RCC 7860 (cell line): Measurements from ENCODE around the gene DPYSL4.

ENCODE experiments used
- DNase-seq: peaks from one replicate; pipeline ENCODE4 v3.0.0-alpha.2; 2015; ENCODE audit warnings: low spot score
- FAIRE-seq: peaks from 2 replicates; lab custom pipeline; 2012; peaks lifted over from hg19 to GRCh38; lab: Jason Lieb, UNC

The DPYSL4 gene

DNA sequence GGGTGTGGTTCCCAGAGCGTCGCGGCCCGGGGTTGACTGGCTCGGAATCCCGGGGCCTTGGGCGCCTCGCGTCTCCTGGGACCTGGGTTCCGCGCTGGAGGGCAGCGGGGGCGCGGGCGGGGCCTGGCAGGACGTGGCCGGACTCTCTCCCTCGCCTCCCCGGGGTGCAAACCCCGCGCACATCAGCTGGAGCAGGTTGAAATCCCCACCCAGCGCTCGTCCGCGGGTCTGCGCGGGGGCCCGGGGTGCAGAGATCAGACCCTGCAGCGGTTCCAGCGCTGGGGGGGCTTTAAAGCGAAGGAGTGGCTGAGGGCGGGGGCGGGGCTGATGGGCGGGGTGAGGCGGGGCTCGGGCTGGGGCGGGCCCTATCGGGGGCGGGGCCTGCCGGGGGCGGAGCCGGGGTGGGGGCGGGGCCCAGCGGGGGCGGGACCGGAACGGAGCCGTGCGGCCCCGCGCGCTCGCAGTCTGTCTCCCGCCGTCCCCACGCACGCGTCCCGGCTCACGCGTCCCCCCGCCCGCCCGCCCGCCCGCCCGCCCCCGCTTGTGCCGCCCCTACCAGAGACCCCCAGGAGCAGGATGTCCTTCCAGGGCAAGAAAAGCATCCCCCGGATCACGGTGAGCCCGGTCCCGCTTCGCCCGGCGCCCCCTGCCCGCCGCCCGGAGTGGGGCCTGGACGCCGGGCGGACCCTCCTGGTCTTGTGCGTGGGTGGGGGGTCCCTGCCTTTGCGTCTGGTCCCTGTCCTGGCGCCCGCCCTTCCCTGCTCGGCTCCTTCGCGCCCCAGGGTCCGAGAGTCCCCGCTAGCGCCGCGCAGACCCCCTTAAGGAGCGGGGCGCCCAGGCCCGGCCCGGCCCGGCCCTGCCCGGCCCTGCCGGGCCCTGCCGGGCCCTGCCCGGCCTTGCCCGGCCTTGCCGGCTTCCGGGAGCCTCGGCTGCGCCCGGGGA, at the start of gene DPYSL4:
Gene DPYSL4, plus strand, starts transcription at position 461 of the 942 bp plus-strand sequence. Its CDS starts 116 bp downstream, at position 577.
- no peak for DNase-seq
- FAIRE-seq, result no peak

DNA sequence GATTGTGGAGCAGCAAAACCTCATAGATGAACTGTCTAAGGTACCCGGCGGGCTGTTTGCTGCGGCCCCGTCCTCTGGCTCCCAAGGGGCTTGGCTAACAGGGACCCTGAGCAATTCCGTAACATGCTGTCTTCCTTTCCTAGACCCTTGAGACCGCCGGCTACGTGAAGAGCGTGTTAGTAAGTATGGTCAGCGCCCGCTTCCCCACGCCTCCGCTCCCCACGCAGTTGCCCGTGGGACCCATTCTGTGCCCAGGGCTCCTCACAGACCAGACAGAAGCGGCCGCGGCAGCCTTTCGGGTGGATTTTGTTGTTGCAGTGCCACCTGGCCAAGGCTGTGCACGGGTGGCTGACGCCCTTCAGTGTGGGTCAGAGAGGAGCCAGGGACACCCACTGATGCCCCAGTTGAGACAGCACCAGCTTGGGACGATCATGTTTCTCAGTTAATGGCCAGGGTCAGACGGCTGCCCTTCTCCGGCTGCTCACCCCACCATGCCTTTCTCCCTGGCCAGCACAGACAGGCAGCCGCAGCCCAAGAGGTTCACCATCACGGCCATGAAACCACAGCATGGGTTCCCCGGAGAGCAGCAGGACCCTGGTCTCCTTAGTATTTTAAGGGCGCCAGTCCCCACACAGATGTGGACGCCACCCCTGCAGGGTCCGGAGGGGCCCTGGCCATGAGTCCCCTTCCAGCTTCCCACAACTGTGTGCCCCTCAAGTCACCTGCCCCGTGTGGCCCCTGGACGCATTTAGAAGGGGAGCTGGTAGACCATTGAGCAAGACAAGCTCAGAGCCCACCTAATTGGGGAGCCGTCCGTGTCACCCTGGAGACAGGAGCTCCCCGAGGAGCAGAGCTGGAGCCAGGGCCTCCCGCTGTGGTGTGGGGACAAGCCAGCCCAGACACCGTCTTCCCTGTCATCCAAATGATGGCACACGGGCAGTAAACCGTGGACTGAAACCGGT, 49.4 kb upstream of the DPYSL4 start:
- FAIRE-seq, result no peak
- no peak for DNase-seq

GRCh38 chr10:132138133-132138532, 48.6 kb upstream of the DPYSL4 start:
- FAIRE-seq (no peak), DNase-seq (no peak)

GRCh38 chr10:132138596-132138995, 48.2 kb upstream of the DPYSL4 start:
- no peak for FAIRE-seq
- no peak for DNase-seq

DNA sequence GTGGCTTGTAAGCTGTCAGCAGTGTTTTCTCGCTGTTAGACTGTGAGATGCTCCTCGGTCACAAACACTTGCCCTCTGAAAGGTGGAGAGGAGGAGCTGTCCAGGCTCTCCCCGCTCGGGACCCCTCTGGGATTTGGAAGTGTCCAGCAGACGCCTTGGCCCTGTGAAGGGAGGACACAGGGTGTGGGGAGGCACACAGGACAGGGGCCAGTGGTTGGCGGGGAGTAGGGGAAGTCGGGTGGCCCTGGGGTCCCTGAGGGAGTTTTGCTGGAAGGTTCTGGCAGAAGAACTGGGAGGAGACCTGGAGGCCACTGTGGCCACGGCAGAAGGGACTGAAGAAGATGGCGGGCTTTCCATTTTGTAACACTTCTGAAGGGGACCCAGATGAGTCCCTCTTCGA, 47.2 kb upstream of the DPYSL4 start:
- FAIRE-seq (no peak), DNase-seq (no peak)

- FAIRE-seq (no peak), DNase-seq (no peak)
These were observed 46.4 kb upstream of the DPYSL4 start for GRCh38 chr10:132140167-132140925.

GRCh38 chr10:132141076-132141475, 45.7 kb upstream of the DPYSL4 start:
- FAIRE-seq, result no peak
- DNase-seq, result no peak

DNA sequence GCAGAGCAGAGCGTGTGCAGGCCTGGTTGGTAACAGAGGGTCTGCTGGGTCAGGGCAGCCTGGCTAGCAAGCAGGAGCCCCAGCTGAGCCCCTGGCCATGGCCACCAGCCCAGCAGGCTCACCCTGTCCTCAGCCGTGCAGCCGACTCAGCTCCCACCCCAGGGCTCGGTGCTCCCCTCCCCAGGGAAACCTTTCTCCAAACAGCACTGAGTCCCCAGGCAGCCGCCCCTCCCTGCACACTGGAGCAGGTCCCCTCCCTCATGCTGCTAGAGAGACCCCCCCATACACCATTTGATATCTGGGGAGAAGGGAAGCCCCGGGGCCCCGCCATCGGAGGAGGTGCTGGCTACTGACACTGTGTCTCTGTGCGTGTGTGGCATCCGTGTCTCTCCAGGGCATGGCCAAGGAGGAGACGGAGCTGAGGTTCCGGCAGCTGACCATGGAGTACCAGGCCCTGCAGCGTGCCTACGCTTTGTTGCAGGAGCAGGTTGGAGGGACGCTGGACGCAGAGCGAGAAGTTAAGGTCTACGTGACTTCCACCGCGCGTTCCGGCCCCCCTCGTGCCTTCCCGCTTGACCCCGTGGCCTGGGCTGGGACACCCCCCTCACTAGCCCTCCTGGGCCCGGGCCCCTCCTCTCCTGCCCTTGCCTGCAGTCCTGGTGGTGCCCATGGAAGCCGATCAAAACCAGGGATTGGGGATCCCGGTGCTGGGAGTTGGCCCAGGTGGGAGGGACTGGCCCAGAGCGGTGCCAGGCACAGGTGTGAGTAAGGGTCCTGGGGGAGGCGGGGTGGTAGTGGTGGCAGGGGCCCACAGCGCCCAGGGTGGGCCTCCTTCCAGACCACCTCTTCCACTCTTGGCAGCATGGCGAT, 45.0 kb upstream of the DPYSL4 start:
- no peak for DNase-seq
- FAIRE-seq, result no peak

- DNase-seq, result no peak
- no peak for FAIRE-seq
These were observed 44.2 kb upstream of the DPYSL4 start for GRCh38 chr10:132142396-132143161.

- no peak for FAIRE-seq
- DNase-seq, result no peak
These were observed 43.6 kb upstream of the DPYSL4 start for GRCh38 chr10:132143162-132143561.

DNA sequence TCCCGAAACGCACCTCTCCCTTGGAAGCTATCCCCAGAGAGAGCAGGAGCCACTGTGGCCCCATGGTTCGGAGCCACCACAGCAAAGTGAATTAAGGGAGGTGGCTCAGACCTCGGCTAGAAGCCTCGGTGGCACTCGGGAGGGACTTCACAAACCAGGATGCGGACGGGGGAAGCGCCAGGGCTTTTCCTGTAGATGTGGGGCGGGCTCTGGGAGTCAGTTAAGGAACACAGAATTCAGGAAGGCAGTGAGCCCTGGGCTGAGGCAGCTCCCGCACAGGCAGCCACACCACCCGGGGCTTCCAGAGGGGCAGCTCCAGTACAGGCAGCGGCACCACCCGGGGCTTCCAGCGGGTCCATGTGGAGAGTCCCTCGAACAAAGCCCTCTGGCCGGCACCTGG, 42.7 kb upstream of the DPYSL4 start:
- FAIRE-seq (no peak), DNase-seq (no peak)

GRCh38 chr10:132145002-132145401, 41.7 kb upstream of the DPYSL4 start:
- no peak for FAIRE-seq
- no peak for DNase-seq

DNA sequence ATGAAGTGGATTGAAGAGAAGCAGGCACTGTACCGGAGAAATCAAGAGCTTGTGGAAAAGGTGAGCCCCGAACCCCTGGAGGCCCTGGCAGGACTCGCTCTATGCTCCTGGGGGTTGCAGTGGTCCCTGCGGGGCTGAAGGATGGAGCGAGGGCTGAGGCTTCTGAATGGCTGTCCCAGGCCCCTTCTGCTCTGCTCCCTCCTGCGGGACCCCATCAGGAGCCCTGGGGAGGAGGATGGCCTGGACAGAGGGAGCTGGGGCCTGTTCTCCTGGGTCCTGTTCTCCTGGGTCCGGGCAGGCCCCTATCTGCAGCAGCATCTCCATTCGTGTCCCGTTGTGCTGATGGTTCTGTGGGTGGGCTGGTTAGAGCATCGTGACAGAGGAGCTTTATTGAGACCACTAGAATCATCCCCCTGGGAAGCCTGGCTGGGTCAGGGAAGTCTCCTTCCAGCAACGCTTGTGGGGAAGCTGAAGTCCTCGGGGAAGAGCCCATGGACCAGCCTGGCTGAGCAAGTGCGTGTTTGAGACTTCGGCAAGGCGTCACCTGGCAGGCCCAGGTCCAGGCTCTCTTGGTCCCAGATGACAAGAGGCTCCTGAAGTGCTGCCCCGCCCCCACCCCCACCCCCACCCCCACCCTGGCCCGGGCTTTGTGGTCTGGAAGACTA, 41.1 kb upstream of the DPYSL4 start:
- DNase-seq (no peak), FAIRE-seq (no peak)

DNA sequence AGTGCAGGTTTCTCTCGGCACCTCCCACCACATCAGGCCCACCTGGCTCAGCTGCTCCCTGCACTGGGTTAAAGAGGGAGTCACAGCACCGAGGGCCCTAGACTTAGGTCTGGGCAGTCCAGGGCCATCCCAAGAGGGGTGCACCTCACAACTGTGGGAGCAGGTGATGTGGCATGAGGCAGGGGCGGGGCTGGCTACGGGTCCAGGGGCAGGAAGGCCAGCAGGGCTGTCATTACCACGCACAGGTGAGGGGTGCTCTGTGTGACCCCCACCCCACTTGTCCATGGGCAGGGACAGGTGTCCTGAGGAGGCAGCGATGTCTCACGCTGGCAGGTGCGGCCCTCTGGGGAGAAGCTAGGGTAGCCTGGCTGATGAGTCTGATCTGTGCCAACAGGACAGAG, 40.5 kb upstream of the DPYSL4 start:
- DNase-seq, result no peak
- FAIRE-seq, result no peak

DNA sequence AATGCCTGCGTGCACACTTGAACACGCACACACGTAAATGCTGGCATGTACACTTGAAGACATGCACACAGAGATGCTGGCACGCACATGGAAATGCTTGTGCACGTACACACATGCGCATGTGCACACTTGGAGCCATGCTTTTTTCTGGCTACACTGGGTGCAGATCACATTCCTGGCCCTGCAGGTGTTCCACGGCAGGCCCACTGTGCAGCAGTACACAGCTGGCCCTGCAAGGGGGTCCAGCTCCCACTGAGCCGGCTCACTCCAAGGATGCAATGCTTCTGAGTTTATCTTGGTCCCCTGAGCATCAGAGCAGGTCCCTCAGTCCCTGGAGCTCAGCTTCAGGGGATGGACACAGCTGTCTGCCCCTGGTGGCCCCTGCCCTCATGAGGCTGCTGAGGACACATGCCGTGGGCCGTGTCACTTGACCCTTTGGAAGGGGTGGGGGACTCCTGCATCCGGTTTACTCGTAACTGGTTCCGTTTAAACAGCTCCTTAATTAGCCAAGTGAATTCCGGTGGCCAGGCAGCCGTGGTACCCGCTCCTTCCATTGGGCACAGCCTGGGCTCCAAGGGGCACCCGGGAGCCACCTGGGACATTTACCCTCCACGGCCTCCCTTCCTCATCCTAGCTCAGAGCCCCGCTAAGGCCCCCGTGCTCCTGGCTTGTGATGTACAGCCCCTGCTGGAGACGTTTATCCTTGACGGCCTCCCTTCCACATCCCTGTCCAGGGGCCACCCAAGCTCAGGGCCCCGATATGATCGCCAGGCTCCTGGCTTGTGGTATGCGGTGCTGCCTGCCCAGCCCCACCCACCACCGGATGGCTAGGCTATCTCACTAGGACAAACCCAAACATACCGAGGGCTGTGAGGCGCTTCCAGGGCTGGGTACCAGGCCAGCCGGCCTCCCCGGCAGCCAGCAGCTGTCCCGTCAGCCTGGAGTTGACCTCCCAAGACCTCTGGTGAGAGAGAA, 39.5 kb upstream of the DPYSL4 start:
- DNase-seq, result no peak
- FAIRE-seq, result no peak

GRCh38 chr10:132148261-132149251, 38.2 kb upstream of the DPYSL4 start:
- no peak for FAIRE-seq
- no peak for DNase-seq
